Stimulated activated CD4-positive, alpha-beta T cell treated with anti-CD3 and anti-CD28 coated beads, TNF-alpha, amount 100 ng/mL, for 24 hours (primary cell): ENCODE results near the gene UFD1.

ENCODE experiments used
- DNase-seq, 3 experiments: peaks; one replicate each; pipeline ENCODE4 v3.0.0-alpha.2; 2020; ENCODE audit warnings: low read depth in 3 of 3

The UFD1 gene, protein sequence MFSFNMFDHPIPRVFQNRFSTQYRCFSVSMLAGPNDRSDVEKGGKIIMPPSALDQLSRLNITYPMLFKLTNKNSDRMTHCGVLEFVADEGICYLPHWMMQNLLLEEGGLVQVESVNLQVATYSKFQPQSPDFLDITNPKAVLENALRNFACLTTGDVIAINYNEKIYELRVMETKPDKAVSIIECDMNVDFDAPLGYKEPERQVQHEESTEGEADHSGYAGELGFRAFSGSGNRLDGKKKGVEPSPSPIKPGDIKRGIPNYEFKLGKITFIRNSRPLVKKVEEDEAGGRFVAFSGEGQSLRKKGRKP

GRCh38 chr22:19478901-19479354 is at the start of gene UFD1:
TSS of gene UFD1 (minus strand) at chr22:19479193. CDS start at chr22:19479085, 108 bp downstream.
- DNase-seq = peak; percentile 57 to 77 (median 61)

DNA sequence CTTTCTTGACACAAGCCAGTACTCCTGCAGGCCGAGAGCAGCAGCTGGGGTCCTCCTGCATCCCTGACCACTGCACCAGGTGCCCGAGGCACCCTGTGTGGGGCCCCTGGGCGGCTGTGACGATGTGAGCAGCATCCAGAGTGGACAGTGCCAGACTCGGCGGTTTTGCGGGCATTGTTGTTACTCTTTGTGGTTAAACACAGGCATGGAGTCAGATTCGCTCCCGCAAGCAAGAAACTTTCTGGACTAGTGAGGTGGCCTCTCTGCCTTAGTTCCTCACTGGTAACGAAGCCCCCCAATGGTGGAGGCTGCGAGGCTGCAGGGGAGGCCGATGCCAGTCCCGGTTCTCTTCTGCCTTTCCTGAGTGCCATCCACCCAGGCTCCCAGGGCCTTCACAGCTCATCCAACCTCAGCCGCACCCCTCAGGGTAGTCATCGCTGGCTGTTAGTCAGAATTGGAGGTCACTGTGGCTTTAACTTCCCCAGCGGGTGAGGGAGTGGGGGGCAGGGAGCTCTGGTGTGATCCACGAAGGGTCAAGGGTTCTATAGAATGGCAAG is 48.9 kb upstream of the UFD1 start:
- DNase-seq = no peak

GRCh38 chr22:19527321-19527721 is 48.3 kb upstream of the UFD1 start:
- DNase-seq = no peak

GRCh38 chr22:19526702-19527111 is 47.7 kb upstream of the UFD1 start:
- no peak for DNase-seq

DNA sequence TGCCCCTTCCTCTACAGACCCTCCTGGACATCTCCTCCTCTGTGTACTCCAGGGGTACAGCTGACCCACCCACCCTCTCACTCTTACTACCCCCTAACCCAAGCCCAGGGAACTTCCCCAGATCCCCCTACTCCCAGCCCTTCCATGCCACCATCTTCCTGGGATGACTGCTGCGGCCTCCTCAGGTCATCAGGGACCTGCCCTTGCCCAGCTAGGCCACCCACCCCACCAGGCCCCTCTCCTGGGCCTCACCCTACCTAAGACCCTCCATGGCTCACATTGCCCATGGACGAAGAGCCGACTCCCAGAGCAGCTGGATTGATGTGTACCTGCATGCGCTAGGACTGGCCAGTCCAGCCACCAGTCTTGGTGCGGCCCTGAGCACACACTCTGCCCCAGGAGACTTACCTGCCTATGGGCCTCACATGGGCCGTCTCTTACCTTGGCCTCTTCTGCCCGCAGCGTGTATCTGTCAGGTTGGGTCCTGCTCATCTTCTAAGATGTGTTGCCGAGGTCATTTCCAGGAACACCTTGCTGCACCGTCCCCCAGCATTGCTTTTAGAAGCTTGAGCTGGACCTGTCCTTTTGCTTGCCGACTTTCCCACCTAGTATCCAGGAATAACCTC is 47.2 kb upstream of the UFD1 start:
- no peak for DNase-seq

DNA sequence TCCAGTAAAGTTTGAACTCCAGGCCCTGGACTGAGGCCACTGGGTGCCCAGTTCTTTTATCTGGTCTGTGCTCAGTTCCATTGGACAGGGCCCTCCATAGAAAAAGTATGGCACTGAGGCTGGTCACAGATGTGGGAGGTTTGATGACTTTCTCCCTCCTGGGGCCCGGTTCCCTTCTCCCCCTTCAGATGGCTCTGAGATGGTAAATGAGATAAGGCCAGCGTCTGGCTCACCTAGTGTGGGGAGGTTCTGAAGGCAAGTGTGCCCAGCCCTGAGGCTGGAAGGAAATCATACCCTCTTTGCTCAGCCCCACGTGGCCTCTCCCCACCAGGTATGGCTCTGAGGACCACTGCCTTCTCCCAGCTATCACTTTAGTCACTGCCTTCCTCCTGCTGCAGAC is 46.7 kb upstream of the UFD1 start:
- DNase-seq = no peak

DNA sequence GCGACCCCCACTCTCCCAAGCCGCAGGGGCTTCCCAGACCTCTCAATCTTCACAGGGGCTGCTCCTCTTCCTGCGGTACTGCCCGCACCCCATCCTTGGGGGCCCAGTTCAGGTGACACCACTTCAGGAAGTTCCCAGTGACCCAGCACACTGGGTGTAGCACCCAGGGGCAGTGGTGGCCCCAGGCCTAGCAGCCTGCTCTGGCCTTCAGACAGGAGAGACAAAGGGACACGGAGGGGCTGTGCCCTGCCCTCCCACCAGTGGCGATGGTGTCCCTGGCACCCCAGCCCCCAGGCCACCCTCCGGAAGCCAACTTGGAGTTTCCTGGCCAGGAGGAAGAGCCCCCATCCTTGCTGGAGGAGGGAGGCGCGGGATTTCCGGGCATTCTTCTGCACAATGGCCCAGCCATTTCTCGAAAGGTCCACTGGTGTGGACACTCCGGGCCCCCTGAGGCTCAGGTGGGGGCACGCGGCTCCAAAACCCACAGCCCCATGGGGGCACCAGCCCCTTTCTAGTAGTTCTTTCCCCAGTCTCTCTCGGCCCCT is 46.2 kb upstream of the UFD1 start:
- DNase-seq = no peak

GRCh38 chr22:19524170-19525115 is 45.5 kb upstream of the UFD1 start, which contains the start of gene CLDN5:
TSS of gene CLDN5 (minus strand) at chr22:19524410. CDS start at chr22:19524255, 155 bp downstream.
- peak in 1 of 3 experiments; percentile 35 for DNase-seq

- peak in 1 of 3 experiments; percentile 22 for DNase-seq
These were observed 44.5 kb upstream of the UFD1 start for GRCh38 chr22:19523240-19524169.

DNA sequence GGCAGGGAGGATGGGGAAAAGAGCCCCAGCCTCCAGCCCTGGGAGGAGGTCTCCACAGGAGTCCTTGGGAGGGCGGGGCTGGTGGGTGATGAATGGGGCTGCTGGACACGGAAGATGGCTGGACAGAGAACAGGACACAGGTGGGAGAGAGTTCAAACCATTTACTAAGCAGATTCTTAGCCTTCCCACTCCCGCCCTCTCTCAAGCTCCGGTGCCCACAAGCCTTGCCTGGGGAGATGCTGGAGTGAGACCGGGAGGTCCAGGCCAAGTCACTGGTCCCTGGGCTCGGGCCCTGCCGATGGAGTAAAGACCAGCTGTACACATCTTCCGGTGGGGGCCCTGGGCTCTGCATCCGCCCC is 43.9 kb upstream of the UFD1 start:
- no peak for DNase-seq

- DNase-seq = no peak
These were observed 43.3 kb upstream of the UFD1 start for GRCh38 chr22:19522190-19522880.

- DNase-seq = no peak
These were observed 41.7 kb upstream of the UFD1 start for GRCh38 chr22:19520566-19521305.

DNA sequence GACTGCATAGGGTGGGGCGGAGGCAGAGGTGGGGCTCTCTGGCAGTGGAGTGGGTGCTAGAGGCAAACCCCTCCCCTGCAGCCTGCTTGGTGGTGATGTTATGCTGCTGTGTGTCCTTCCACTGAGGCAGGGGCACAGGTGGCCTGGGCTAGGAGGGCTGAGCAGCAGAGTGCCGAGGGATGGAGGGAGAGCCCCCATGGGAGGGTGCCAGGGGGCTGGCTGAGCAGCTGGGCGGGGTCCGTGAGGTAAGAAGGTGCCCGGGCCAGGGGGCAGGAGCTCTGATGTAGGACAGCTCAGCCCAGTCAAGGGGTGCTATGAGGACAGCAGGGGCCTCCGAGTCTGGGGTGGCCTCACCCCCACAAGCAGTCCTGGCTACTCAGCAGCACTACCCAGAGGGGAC is 41.0 kb upstream of the UFD1 start:
- no peak for DNase-seq

DNA sequence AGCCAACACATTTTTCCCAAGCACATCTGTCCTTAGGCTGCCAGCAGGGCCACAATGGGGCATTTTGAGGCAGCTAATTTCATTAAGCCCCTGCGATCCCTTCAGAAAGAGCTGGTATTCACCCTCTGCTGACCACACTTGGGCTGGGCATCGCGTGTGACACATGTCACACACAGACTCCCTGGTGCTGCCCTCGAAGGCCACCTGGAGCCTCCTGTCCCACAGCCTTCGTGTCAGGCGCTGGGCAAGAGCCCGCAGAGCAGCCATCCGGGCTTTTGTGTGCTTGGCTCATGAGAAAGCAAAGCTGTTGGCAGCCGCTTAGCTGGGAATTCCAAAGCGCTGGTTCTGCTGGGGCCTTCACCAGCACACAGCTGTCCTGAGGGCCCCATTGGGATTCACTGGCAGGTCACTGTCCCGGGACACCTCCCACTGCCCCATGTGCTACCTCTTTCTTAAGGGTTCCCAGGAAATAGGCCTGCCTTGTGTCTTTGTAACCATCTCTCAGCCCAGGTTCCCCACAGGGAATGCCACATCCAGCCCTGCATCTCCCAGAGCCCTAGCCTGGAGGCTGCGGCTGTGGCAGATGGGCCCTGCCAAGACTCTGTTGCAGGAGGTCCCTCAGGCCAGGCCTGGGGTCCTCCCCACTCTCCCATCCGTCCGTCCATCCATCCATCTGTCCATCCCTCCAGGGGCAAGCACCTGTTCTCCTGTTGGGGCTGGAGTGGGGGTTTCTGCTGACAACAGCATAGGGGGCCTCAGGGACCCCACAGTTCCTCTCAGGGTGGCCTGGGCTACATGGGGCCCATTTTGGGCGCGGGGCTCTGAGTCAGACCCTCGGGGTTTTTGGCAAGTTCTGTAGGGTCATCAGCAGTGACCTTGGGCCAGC is 40.3 kb upstream of the UFD1 start:
- DNase-seq = no peak

- no peak for DNase-seq
These were observed 39.6 kb upstream of the UFD1 start for GRCh38 chr22:19518635-19519034.

GRCh38 chr22:19517919-19518611 is 39.1 kb upstream of the UFD1 start:
- DNase-seq = no peak

DNA sequence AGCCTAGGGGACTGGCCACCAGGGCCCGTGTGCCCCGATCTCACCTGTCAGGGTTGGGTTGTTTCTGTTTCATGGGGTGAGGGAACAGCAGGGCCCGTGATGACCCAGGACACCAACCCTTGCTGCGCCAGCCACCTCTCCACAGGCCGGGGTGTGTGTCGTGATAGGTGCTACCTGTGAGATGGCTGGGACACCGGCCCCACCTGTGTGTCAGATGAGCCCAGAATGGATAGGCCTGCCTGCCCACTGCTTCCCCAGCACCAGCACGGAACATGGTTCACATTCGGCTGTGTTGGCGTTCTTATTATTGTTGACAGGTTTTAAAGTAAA is 38.1 kb upstream of the UFD1 start:
- DNase-seq = no peak
